CD4-positive, alpha-beta T cell (primary cell): ENCODE results near the gene MAN2A1. TPM values are rescaled to one million over a fixed set of nuclear protein-coding genes. Genes with fewer than 3 reads are reported as not detected.

Source experiments
- ATAC-seq: fragments of 200-7000 bp; cut with Tn5 transposase; one replicate; pipeline ENCODE4 v1.10.0; 2022; ENCODE audit warnings: mild to moderate bottlenecking; ENCODE audit not compliant: poor library complexity
- CTCF ChIA-PET: fragments of 350-600 bp; sonication (Branson Sonifier 250); formaldehyde crosslinking; loops from one replicate; lab custom pipeline; 2021; ENCODE audit warnings: antibody characterized with exemption, inconsistent platforms; lab: Charles Lee
- POLR2A ChIA-PET: fragments of 350-600 bp; sonication (Branson Sonifier 250); formaldehyde crosslinking; loops from one replicate; lab custom pipeline; 2021; ENCODE audit warnings: antibody characterized with exemption, inconsistent platforms; lab: Charles Lee
- DNase-seq, 14 experiments: peaks; one replicate each; pipeline ENCODE4 v3.0.0-alpha.2; 2013 to 2020; ENCODE audit warnings: mixed read lengths in 2 of 14
- H3K27ac ChIP-seq, 2 donors: one replicate each; pipeline versions ENCODE4 v1.5.1 to v1.7.0; 2013; ENCODE audit warnings: low read length in 2 of 2, low read depth in 1 of 2, mild to moderate bottlenecking in 1 of 2
- H3K27me3 ChIP-seq, 2 experiments: 1 replicate in 1 of 2; 2 replicates in 1 of 2; pipeline versions ENCODE4 v1.6.1 to v1.7.0; 2013; ENCODE audit warnings: low read length in 2 of 2, control low read depth in 1 of 2, mild to moderate bottlenecking in 1 of 2, moderate library complexity in 1 of 2; ENCODE audit not compliant: insufficient read depth in 2 of 2, control insufficient read depth in 1 of 2
- H3K36me3 ChIP-seq: one replicate; pipeline ENCODE4 v1.6.1; 2013; ENCODE audit warnings: low read length, control low read depth; ENCODE audit not compliant: insufficient read depth
- H3K4me1 ChIP-seq: one replicate; pipeline ENCODE4 v1.6.1; 2013; ENCODE audit warnings: low read length, control low read depth; ENCODE audit not compliant: insufficient read depth
- H3K4me3 ChIP-seq: one replicate; pipeline ENCODE4 v1.5.1; 2013; ENCODE audit warnings: mild to moderate bottlenecking, low read length, moderate library complexity
- H3K9me3 ChIP-seq, 2 experiments: 1 replicate in 1 of 2; 2 replicates in 1 of 2; pipeline versions ENCODE4 v1.6.1 to v1.7.0; 2013; ENCODE audit warnings: low read length in 2 of 2, mild to moderate bottlenecking in 2 of 2, control low read depth in 1 of 2, moderate library complexity in 1 of 2; ENCODE audit not compliant: control insufficient read depth in 1 of 2, insufficient read depth in 1 of 2
- H3K27ac Mint-ChIP-seq: one replicate; pipeline ENCODE4 v1.8.0; 2020; ENCODE audit warnings: mixed read lengths
- H3K27me3 Mint-ChIP-seq: one replicate; pipeline ENCODE4 v1.8.0; 2021; ENCODE audit warnings: mixed read lengths
- H3K36me3 Mint-ChIP-seq: one replicate; pipeline ENCODE4 v1.8.0; 2021; ENCODE audit warnings: low read depth, mixed read lengths
- H3K4me1 Mint-ChIP-seq: one replicate; pipeline ENCODE4 v1.8.0; 2021; ENCODE audit warnings: low read depth, mixed read lengths
- H3K4me3 Mint-ChIP-seq: one replicate; pipeline ENCODE4 v1.8.0; 2020; ENCODE audit warnings: mild to moderate bottlenecking, mixed read lengths
- H3K9me3 Mint-ChIP-seq: one replicate; pipeline ENCODE4 v1.8.0; 2020; ENCODE audit warnings: mixed read lengths
- CTCF ChIP-seq: fragments of 200-600 bp; IDR thresholded peaks from one replicate; pipeline ENCODE4 v1.8.0; 2022; ENCODE audit warnings: antibody characterized with exemption, mild to moderate bottlenecking
- intact Hi-C, 2 experiments: fragments of 100-400 bp; cut with DNase I in 1 of 2; cut with micrococcal nuclease in 1 of 2; formaldehyde crosslinking; loops; one replicate each; pipeline versions ENCODE4 v1.15.1 to v1.9.0; 2023 to 2025; cut with DNase I, micrococcal nuclease
- total RNA-seq, 174 experiments: library from RNA in 2 of 174; stranded (reverse) in 2 of 174; gene quantifications; one replicate each; pipeline ENCODE4 v1.2.3 and lab custom pipeline; 2021 to 2026

The MAN2A1 gene
- total RNA-seq, 2 experiments from 2014 or later, result 50.6 to 52.7 TPM

GRCh38 chr5:109833946-109834345 is 144.2 kb downstream of the MAN2A1 start:
- Histone ChIP-seq H3K36me3 (peaks cover 30% of the 10 kb centered on the region), H3K27me3 (no peaks in the 10 kb centered on the region), H3K4me3 (no peak overlapping the region), H3K9me3 (peaks cover 0 to 11% of the 10 kb centered on the region in 2 experiments), H3K27ac (no peak overlapping the region), H3K4me1 (no peaks in the 10 kb centered on the region)
- Mint-ChIP-seq H3K4me1 (peaks cover 27% of the 10 kb centered on the region), H3K9me3 (no peaks in the 10 kb centered on the region), H3K4me3 (no peak overlapping the region), H3K27me3 (no peaks in the 10 kb centered on the region), H3K36me3 (peaks cover 84% of the 10 kb centered on the region), H3K27ac (no peak overlapping the region)
- POLR2A ChIA-PET, result interaction anchor here (0.6 kb wide), 1 partner anchor 27 kb away, joined by 3 read pairs; no protein-coding TSS in a partner anchor
- no peak for TF ChIP-seq CTCF
- ATAC-seq, result no peak
- no peak for DNase-seq
- CTCF ChIA-PET, result no interaction called here
- intact Hi-C loops, result no loop called here

GRCh38 chr5:109836280-109836679 is 146.6 kb downstream of the MAN2A1 start:
- intact Hi-C loops, result no loop called here
- H3K4me1 ChIP-seq, result no peaks in the 10 kb centered on the region
- no peak for TF ChIP-seq CTCF
- DNase-seq (no peak), ATAC-seq (no peak)
- ChIA-PET CTCF (interaction anchor here (0.8 kb wide), 1 partner anchor 14 kb away, joined by 3 read pairs; no protein-coding TSS in a partner anchor), POLR2A (no interaction called here)
- Mint-ChIP-seq H3K9me3 (no peaks in the 10 kb centered on the region), H3K27ac (no peak overlapping the region), H3K4me1 (peaks cover 28% of the 10 kb centered on the region), H3K36me3 (peaks cover 84% of the 10 kb centered on the region), H3K27me3 (no peaks in the 10 kb centered on the region), H3K4me3 (no peak overlapping the region)
- no peak overlapping the region for H3K27ac ChIP-seq
- H3K9me3 ChIP-seq, result peaks cover 0 to 11% of the 10 kb centered on the region in 2 experiments
- H3K4me3 ChIP-seq, result no peak overlapping the region
- H3K36me3 ChIP-seq, result peaks cover 31% of the 10 kb centered on the region
- no peaks in the 10 kb centered on the region for H3K27me3 ChIP-seq

GRCh38 chr5:109837231-109837861 is 147.6 kb downstream of the MAN2A1 start:
- Histone ChIP-seq H3K27ac (no peak overlapping the region), H3K4me1 (no peaks in the 10 kb centered on the region), H3K4me3 (no peak overlapping the region), H3K27me3 (no peaks in the 10 kb centered on the region), H3K9me3 (peaks cover 0 to 10% of the 10 kb centered on the region in 2 experiments), H3K36me3 (peaks cover 37% of the 10 kb centered on the region)
- no peak for TF ChIP-seq CTCF
- Mint-ChIP-seq H3K9me3 (no peaks in the 10 kb centered on the region), H3K36me3 (peaks cover 92% of the 10 kb centered on the region), H3K4me3 (no peak overlapping the region), H3K27ac (no peak overlapping the region), H3K27me3 (no peaks in the 10 kb centered on the region), H3K4me1 (peaks cover 27% of the 10 kb centered on the region)
- POLR2A ChIA-PET, result no interaction called here
- CTCF ChIA-PET, result interaction anchor here (0.7 kb wide), 1 partner anchor 510 kb away, joined by 3 read pairs; no protein-coding TSS in a partner anchor
- intact Hi-C loops, result no loop called here
- ATAC-seq (no peak), DNase-seq (no peak)
